Measurements from ENCODE around the gene MLH3. TPM values are rescaled to one million over a fixed set of nuclear protein-coding genes. Genes with fewer than 3 reads are reported as not detected.
"Not testable (repeated sequence)": the region's sequence is repeated elsewhere in the genome, so short reads cannot be mapped to it uniquely, and the experiment has no call there.

Gene MLH3
- total RNA-seq, 1 donor from 2014 or later = 47.0 TPM

GRCh38 chr14:75070383-75070782 is 19.1 kb upstream of the MLH3 start:
- DNase-seq (ENCODE audit: low spot score in 2 of 2, unreplicated experiment in 2 of 2) = no peak
- H3K27ac Mint-ChIP-seq = peak overlapping the region; percentile 99
- H3K27me3 Mint-ChIP-seq (ENCODE audit: low read depth) = no peaks in the 10 kb centered on the region
- no peaks in the 10 kb centered on the region for H3K36me3 Mint-ChIP-seq
- no peaks in the 10 kb centered on the region for H3K9me3 Mint-ChIP-seq
- H3K4me1 Mint-ChIP-seq = peaks cover 5% of the 10 kb centered on the region
- peak overlapping the region; percentile 33 for H3K4me3 Mint-ChIP-seq
- TF ChIP-seq, protein P1, sequence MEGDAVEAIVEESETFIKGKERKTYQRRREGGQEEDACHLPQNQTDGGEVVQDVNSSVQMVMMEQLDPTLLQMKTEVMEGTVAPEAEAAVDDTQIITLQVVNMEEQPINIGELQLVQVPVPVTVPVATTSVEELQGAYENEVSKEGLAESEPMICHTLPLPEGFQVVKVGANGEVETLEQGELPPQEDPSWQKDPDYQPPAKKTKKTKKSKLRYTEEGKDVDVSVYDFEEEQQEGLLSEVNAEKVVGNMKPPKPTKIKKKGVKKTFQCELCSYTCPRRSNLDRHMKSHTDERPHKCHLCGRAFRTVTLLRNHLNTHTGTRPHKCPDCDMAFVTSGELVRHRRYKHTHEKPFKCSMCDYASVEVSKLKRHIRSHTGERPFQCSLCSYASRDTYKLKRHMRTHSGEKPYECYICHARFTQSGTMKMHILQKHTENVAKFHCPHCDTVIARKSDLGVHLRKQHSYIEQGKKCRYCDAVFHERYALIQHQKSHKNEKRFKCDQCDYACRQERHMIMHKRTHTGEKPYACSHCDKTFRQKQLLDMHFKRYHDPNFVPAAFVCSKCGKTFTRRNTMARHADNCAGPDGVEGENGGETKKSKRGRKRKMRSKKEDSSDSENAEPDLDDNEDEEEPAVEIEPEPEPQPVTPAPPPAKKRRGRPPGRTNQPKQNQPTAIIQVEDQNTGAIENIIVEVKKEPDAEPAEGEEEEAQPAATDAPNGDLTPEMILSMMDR (IDR thresholded peaks at IDR 0.05; ENCODE audit: unreplicated experiment) = no peak

DNA sequence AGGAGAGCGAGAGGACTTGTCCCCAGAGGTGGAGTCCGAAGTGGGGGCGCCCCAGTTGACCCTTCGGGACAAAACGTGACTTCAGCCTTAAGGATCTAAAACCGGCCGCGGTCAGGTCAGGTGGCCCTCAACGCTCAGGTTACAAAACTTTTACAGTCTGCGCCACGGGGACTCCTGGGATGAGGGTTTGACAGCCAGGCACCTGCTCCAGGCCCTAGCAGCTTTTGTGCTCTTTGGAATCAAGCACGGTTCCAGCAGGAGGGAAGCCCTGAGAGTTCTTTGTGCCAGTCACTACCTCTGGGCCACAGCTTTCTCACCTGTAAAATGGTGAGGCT is 18.5 kb upstream of the MLH3 start:
- Mint-ChIP-seq H3K27me3 (ENCODE audit: low read depth) (no peaks in the 10 kb centered on the region), H3K27ac (peak overlapping the region; percentile 99), H3K4me1 (peaks cover 5% of the 10 kb centered on the region), H3K4me3 (no peak overlapping the region), H3K36me3 (no peaks in the 10 kb centered on the region), H3K9me3 (no peaks in the 10 kb centered on the region)
- DNase-seq (ENCODE audit: low spot score in 2 of 2, unreplicated experiment in 2 of 2) = no peak
- TF ChIP-seq, protein P1 (IDR thresholded peaks at IDR 0.05; ENCODE audit: unreplicated experiment) = no peak

DNA sequence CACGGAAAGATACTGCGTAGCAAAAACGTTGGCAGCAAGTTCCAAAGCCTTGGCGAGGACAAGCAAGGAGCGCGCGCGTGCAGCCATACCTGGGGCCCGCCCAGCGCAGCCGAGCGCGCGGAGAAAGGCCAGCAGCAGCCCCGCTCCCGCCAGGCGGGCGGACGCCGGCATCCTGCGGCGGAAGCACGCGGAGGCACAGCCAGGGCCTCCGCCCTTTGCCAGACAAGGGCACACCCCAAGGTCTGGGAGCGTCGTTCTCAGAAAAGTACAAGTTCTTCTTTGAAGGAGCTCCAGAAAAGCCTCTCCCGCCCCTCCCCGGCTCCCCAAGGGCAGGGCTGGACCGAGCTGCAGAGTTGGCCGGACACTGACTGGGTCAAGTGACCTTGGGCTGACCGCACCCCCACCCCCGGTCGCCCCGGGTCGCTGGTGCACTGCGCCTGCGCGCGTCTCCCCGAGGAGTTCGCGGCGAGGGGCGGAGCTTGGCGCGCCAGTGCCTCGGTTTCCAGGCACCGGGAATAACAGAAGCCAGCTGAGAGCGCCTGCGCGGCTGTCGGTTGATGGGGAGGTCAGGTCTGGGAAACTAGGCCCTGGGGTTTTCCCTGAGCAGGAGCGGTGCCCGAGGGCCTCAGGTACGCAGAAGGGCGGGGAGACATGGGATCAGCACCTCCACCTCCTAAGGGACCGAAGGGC is 18.0 kb upstream of the MLH3 start, which contains the start of gene ZC2HC1C:
Gene ZC2HC1C (plus strand): TSS at position 521 of the 690 bp plus-strand sequence. CDS start 933 bp downstream, outside the sequence.
- H3K4me3 Mint-ChIP-seq = peak within 1 kb of the TSS; percentile 33
- H3K4me1 Mint-ChIP-seq = peaks cover 5% of the 10 kb centered on the region
- peak within 1 kb of the TSS; percentile 99 for H3K27ac Mint-ChIP-seq
- no peaks in the 10 kb centered on the region for H3K9me3 Mint-ChIP-seq
- peak; percentile 76 to 85 for DNase-seq (ENCODE audit: low spot score in 2 of 2, unreplicated experiment in 2 of 2)
- TF ChIP-seq, protein P1 (IDR thresholded peaks at IDR 0.05; ENCODE audit: unreplicated experiment) = no peak
- H3K36me3 Mint-ChIP-seq = no peaks in the 10 kb centered on the region
- no peaks in the 10 kb centered on the region for H3K27me3 Mint-ChIP-seq (ENCODE audit: low read depth)

DNA sequence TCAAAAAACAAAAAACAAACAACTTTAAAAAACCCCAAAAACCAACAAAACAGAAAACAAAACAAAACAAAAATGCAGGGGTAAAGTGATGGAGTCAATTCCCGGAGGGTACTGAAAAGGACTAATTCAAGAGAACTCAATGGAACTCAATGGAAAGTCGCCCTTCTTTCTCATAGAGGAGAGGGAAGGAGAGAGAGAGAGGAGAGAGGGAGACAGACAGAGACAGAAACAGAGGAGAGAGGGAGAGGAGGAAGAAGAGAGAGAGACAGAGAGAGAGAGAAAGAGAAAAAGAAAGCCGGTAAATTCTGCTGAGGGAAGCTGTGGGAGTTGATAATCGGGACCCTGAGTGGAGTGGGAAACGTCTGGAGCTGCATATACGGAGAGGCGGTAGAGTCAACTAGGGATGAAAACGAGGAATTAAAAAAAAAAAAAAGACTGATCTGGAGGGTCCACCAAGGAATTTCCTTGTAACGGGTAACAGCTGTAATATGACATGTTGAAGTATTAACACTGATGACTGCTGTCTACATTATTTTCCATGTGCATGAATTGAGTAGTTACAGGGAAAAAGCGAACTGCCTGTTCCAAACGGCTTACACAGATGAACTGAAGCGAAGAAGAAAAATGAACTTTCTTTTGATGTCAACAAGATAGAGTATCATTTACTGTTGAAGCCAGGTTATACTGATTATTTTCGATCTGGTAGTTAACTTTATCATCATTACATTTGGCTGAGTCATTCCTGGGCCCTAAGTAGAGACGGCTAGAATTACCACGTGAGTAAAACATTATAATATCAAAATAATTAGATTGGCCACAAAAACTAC is 17.2 kb upstream of the MLH3 start:
- Mint-ChIP-seq H3K4me3 (no peak overlapping the region), H3K9me3 (no peaks in the 10 kb centered on the region), H3K4me1 (peaks cover 13% of the 10 kb centered on the region), H3K27ac (no peak overlapping the region), H3K27me3 (ENCODE audit: low read depth) (no peaks in the 10 kb centered on the region), H3K36me3 (no peaks in the 10 kb centered on the region)
- TF ChIP-seq, protein P1 (IDR thresholded peaks at IDR 0.05; ENCODE audit: unreplicated experiment) = no peak
- DNase-seq (ENCODE audit: low spot score in 2 of 2, unreplicated experiment in 2 of 2) = no peak

GRCh38 chr14:75067765-75068164 is 16.5 kb upstream of the MLH3 start:
- not testable (repeated sequence) for H3K36me3 Mint-ChIP-seq; H3K4me3 Mint-ChIP-seq; H3K27ac Mint-ChIP-seq; DNase-seq (ENCODE audit: low spot score in 2 of 2, unreplicated experiment in 2 of 2); H3K9me3 Mint-ChIP-seq; H3K27me3 Mint-ChIP-seq (ENCODE audit: low read depth)
- H3K4me1 Mint-ChIP-seq = peaks cover 20% of the 10 kb centered on the region

DNA sequence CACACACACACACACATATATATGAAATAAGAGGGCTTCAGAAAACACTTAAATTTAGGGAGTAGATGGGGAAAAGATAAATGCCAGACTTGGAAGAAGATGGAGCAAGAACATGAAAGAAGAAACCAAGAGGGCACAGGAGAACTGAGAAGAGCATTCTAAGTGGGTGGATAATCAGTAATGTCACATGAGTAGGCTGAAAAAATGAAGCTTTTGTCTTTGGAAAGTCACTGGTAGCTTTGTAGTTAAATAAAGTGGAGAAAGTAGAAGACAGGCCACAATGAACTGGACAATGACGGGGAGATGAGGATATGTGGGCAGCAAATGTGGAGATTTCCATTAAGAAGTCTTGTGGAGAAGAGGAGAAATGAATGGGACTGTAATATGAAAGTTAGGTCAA is 15.9 kb upstream of the MLH3 start:
- H3K27me3 Mint-ChIP-seq (ENCODE audit: low read depth) = no peaks in the 10 kb centered on the region
- peaks cover 21% of the 10 kb centered on the region for H3K4me1 Mint-ChIP-seq
- H3K36me3 Mint-ChIP-seq = no peaks in the 10 kb centered on the region
- TF ChIP-seq, protein P1 (IDR thresholded peaks at IDR 0.05; ENCODE audit: unreplicated experiment) = no peak
- H3K9me3 Mint-ChIP-seq = no peaks in the 10 kb centered on the region
- no peak overlapping the region for H3K4me3 Mint-ChIP-seq
- H3K27ac Mint-ChIP-seq = no peak overlapping the region
- DNase-seq (ENCODE audit: low spot score in 2 of 2, unreplicated experiment in 2 of 2) = no peak
